Measurements from ENCODE around the gene PNO1.
"Not testable (repeated sequence)": the region's sequence is repeated elsewhere in the genome, so short reads cannot be mapped to it uniquely, and the experiment has no call there.

The PNO1 gene

DNA sequence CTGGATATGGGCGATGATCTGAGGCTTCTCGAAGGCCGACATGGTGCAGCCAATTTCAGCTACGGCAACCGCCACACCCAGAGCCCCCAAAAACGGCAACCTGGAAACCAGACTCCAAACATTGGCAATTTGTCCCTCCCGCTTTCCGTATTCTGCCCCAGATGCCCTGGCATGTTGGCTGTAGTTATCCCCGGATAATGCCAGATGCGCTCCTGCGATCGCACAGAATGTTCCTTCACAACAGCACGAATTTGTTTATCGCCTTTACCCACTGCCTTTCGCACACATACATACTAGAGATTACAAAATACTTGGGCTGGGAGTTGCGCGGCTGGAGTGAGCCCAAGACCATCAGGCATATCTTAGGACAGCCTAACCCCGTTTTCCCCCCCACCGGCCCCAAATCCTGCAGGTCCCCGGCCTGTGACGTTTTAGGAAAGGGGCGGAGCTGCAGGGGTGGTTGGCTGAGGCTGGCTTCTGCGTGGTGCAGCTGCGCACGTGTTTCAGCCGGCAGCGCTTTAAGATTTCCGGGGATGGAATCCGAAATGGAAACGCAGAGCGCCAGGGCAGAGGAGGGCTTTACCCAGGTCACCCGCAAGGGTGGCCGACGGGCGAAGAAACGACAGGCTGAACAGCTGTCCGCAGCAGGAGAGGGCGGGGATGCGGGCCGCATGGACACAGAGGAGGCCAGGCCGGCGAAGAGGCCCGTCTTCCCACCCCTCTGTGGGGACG is at the start of gene PNO1:
Gene PNO1, plus strand, starts transcription at position 487 of the 732 bp plus-strand sequence. Its CDS starts 47 bp downstream, at position 534.
- TF ChIP-seq, protein P1, sequence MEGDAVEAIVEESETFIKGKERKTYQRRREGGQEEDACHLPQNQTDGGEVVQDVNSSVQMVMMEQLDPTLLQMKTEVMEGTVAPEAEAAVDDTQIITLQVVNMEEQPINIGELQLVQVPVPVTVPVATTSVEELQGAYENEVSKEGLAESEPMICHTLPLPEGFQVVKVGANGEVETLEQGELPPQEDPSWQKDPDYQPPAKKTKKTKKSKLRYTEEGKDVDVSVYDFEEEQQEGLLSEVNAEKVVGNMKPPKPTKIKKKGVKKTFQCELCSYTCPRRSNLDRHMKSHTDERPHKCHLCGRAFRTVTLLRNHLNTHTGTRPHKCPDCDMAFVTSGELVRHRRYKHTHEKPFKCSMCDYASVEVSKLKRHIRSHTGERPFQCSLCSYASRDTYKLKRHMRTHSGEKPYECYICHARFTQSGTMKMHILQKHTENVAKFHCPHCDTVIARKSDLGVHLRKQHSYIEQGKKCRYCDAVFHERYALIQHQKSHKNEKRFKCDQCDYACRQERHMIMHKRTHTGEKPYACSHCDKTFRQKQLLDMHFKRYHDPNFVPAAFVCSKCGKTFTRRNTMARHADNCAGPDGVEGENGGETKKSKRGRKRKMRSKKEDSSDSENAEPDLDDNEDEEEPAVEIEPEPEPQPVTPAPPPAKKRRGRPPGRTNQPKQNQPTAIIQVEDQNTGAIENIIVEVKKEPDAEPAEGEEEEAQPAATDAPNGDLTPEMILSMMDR (IDR thresholded peaks at IDR 0.05; ENCODE audit: borderline replicate concordance, control extremely low read depth, extremely low read depth, insufficient read depth, missing control alignments), result no peak
- peak; percentile 97 for DNase-seq (ENCODE audit: low spot score)
- in situ Hi-C loops (cut with MboI; ENCODE audit: low sequenced_read_pairs, unreplicated experiment), result no loop called here

DNA sequence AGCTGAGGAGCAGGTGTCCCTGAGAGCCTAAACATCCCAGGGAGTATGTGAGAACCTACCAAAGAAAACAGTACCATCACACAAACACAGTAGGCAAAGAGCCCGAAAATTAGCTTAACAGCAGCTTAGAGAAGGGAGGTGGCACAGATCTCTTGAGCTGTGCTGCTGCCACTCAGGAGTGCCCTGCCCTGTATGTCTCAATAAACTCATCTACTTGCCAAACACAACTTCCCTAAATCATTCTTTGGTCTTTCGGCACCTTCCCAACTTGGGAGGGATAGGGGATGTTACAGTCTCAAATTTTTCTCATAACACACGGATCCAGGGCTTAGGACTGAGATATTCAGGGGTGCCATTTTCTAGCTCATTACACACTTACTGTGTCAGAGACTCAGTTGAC is 49.6 kb upstream of the PNO1 start:
- in situ Hi-C loops (cut with MboI; ENCODE audit: low sequenced_read_pairs, unreplicated experiment), result no loop called here
- DNase-seq (ENCODE audit: low spot score), result no peak
- TF ChIP-seq, protein P1 (IDR thresholded peaks at IDR 0.05; ENCODE audit: borderline replicate concordance, control extremely low read depth, extremely low read depth, insufficient read depth, missing control alignments), result no peak

DNA sequence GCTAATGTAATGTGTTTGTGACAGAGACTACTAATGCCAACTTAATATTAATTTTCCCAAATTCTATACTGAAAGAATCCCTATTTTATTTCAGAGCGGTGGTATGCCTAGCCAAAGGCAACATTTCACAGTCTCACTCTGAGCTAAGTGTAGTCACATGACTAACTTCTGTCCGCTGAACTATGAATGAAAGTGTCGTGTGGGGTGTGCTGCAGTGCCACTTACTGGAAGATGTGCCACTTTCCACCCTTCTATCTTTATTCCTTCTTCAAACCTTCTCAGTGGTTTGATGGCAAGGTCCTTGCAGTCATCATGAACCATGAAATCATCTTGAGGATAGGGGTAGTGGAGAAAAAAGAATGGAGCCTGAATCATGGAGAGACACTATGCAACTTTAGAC is 47.6 kb upstream of the PNO1 start:
- in situ Hi-C loops (cut with MboI; ENCODE audit: low sequenced_read_pairs, unreplicated experiment), result no loop called here
- TF ChIP-seq, protein P1 (IDR thresholded peaks at IDR 0.05; ENCODE audit: borderline replicate concordance, control extremely low read depth, extremely low read depth, insufficient read depth, missing control alignments), result no peak
- no peak for DNase-seq (ENCODE audit: low spot score)

DNA sequence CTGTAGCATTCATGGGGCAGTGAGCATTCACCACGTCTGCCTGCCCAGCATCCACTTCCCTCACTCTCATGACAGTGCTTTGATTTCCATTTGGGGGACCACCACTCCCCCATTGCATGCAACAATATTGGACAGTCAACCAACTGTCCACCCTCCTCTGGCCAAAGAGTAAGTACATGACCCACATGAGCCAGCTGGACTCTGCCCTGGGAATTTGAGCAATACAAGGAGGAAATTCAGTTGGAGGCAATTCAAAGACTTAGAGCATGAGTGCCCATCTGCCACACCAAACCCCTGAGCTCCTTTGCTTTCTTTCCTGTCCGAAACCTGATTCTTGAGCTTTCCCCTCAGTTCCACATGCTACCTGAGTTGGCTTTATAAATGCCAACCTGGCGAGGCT is 41.7 kb upstream of the PNO1 start:
- in situ Hi-C loops (cut with MboI; ENCODE audit: low sequenced_read_pairs, unreplicated experiment), result no loop called here

DNA sequence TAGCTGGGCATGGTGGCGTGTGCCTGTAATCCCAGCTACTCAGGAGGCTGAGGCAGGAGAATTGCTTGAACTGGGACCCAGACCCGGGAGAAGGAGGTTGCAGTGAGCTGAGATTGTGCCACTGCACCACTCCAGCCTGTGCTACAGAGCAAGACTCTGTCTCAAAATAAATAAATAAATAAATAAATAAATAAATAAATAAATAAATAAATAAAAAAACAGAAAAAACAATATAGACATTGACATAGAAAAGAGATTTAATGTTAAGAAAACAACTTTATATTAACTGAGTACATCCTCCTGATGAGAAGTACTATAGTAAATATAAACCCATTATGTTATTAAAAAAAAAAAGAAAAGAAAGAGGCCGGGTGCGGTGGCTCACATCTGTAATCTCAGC is 39.8 kb upstream of the PNO1 start:
- in situ Hi-C loops (cut with MboI; ENCODE audit: low sequenced_read_pairs, unreplicated experiment); DNase-seq (ENCODE audit: low spot score): not testable (repeated sequence)

More for the DNA sequence above, 41.7 kb upstream of the PNO1 start:
- TF ChIP-seq, protein P1 (IDR thresholded peaks at IDR 0.05; ENCODE audit: borderline replicate concordance, control extremely low read depth, extremely low read depth, insufficient read depth, missing control alignments), result no peak
- no peak for DNase-seq (ENCODE audit: low spot score)

DNA sequence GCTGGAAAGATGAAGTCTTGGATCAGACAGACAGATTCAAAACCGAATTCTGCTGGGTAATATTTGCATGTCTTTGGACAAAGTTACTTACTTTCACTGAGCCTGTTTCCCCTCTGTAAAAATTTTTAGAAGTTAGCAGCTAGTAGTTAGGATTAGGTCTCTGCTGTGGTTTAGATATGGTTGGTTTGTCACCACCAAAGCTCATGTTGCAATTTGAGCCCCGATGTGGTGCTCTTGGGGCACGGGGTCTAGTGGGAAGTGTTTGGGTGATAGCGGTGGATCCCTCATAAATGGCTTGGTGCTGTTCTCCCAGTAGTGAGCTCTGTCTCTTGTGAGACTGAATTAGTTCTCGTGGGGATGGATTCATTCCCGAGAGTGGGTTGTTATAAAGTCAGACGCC is 38.9 kb upstream of the PNO1 start:
- TF ChIP-seq, protein P1 (IDR thresholded peaks at IDR 0.05; ENCODE audit: borderline replicate concordance, control extremely low read depth, extremely low read depth, insufficient read depth, missing control alignments), result no peak
- DNase-seq (ENCODE audit: low spot score), result no peak
- in situ Hi-C loops (cut with MboI; ENCODE audit: low sequenced_read_pairs, unreplicated experiment), result no loop called here

DNA sequence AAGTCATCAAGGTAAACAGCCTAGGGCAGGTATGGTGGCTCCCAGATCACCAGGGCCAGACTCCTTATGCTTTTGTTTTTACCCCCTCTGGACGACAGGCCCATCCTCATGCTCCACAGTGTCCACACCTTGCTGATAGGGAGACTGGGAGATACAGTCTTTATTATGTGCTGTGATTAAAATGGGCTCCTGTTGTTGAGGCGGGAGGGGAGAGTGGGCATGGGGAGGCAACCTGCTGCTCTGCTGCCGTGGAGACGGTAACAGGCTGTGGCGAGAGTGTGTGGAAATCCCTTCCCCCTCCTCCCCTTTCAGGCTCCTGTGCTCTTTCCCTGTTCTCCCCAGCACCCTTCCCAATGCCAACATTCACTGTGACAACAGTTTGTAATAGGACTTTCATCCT is 38.2 kb upstream of the PNO1 start:
- TF ChIP-seq, protein P1 (IDR thresholded peaks at IDR 0.05; ENCODE audit: borderline replicate concordance, control extremely low read depth, extremely low read depth, insufficient read depth, missing control alignments), result no peak
- in situ Hi-C loops (cut with MboI; ENCODE audit: low sequenced_read_pairs, unreplicated experiment), result no loop called here
- DNase-seq (ENCODE audit: low spot score), result no peak
